ENCODE data around the gene SUB1.

DNA sequence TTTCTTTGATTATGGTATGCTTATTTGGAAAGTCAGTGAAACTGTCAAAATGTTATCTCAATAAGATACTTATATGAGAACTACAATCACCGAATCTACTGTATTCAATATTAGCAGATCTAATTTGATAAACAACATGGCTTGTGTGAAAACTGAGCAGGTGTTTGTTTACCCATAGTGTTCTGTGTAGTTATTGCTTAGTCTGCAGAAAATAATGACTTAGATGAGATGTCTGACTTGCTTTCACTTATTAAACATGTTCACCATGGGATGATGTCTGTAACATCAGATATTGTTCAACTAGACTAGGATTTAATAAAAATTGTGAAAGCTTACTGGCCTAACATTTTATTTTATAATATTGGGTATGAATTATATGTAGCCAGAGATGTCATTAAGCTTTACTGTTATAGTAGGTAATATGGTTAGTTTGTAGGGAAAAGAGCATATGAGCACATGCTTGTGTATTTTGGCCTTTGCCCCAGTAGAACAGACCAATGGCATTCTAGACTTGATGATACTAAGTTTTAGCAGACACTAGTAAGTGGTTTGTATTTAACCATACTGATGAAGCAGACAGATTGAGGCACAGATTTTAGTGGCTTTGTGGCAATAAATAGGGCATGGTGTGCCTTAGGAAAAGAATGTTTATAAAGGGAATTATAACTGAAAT lies 16.4 kb downstream of the SUB1 start:
- TF ChIP-seq POLR2AphosphoS5 (IDR thresholded peaks at IDR 0.05; ENCODE audit: borderline replicate concordance, low read depth, low read length): no peak
- no peak for TF ChIP-seq EZH2 (IDR thresholded peaks at IDR 0.05)
